G401 (cell line): ENCODE measurements around the gene C10orf105. TPM values are rescaled to one million over a fixed set of nuclear protein-coding genes. Genes with fewer than 3 reads are reported as not detected.

ENCODE experiments used
- total RNA-seq: library from RNA; depleted of rRNA; stranded (reverse); fragments of >200 nt; shearing (Covaris generic); gene quantifications from 2 replicates; pipeline ENCODE4 v1.2.3, GENCODE V29; 2014; rRNA removed

The C10orf105 gene
- total RNA-seq, 1 experiment from 2014 or later, result not detected

Other genes with a start within 250 kb of the C10orf105 start
- 1.2 and 1.5 TPM in 2 replicates for gene VSIR, start 53.7 kb upstream of the C10orf105 start, total RNA-seq
- 582 and 588 TPM in 2 replicates for gene PSAP, start 131.5 kb upstream of the C10orf105 start, total RNA-seq
- 26.6 and 29.9 TPM in 2 replicates for gene CHST3, start 244.6 kb upstream of the C10orf105 start, total RNA-seq